ENCODE measurements around the gene SNTA1. TPM values are rescaled to one million over a fixed set of nuclear protein-coding genes. Genes with fewer than 3 reads are reported as not detected.
A peak's percentile ranks its signal among the peaks of the same experiment; 100 is the strongest.

Gene SNTA1
- total and polyA plus RNA-seq, 9 of the 15 experiments (the other 6 are each of a cell fraction or from before 2014, with no cell fraction given): 1.2 to 40.8 (median 20.3) TPM

DNA sequence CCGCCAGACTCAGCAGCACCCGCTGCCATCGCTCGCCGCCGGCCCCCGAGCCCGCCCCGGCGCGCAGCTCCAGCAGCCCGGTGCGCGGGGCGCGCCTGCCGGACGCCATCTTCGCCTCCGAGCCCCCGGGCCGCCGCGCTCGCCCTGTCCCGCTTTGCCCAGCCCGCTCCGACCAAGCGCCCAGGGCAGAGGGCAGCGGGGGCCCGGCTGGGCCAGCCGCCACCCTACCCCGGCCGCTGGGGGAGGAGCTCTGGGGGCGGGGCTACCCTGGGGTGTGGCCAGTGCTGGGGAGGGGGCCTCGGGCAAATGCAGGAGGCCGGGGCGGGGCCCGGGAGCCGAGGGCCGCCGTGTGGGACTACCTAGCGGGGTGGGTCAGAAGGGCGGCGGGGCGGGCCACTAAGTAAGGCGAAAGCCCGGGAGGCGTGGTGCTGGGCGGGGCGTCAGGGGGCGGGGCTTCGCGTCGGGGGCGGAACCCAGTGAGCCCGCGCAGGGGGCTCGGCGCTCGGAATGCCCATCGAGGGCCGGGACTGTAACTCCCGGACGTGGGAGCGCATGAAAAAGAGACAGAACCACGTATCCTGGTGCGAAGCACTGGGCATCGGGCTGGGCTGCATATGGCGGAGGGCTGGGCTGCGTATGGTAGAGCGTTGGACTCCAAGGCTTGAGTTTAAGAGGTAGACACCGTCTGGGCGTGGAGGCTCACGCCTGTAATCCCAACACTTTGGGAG, at the start of gene SNTA1 (continued):
- TF ChIP-seq POLR2G (IDR thresholded peaks at IDR 0.05; ENCODE audit: low read depth, low read length) (peak; percentile 78), KDM4B (IDR thresholded peaks at IDR 0.05; ENCODE audit: borderline replicate concordance in 2 of 2, low read depth in 1 of 2) (no peak), SFPQ (IDR thresholded peaks at IDR 0.05; ENCODE audit: low read depth, low read length) (no peak), BCOR (IDR thresholded peaks at IDR 0.05) (0 out of 2 replicates have a peak, but pooled peaks have one; percentile 10), ZNF253 (CRISPR knock-in tag; conservative IDR thresholded peaks at IDR 0.05) (no peak), SIN3A (IDR thresholded peaks at IDR 0.05; ENCODE audit: borderline replicate concordance in 2 of 2, control insufficient read depth in 1 of 2, low read depth in 2 of 2, low read length in 2 of 2) (0 out of 4 replicates have a peak, but pooled peaks have one; percentile 16 to 53), SMARCE1 (IDR thresholded peaks at IDR 0.05) (no peak), LCOR (CRISPR knock-in tag; IDR thresholded peaks at IDR 0.05) (0 out of 2 replicates have a peak, but pooled peaks have one; percentile 17), TGIF2 (CRISPR knock-in tag; IDR thresholded peaks at IDR 0.05) (no peak), POLR2A (conservative IDR thresholded peaks at IDR 0.05) (peak; percentile 44; the same call in 1 of the 2 replicates), L3MBTL2 (IDR thresholded peaks at IDR 0.05) (peak; percentile 20; the same call in 1 of the 2 replicates), CREB1 (IDR thresholded peaks at IDR 0.05) (no peak), CREB1 (CRISPR knock-in tag; IDR thresholded peaks at IDR 0.05) (peak; percentile 46; the same call in 1 of the 2 replicates), ZBTB7A (IDR thresholded peaks at IDR 0.05; ENCODE audit: borderline replicate concordance, control insufficient read depth, low read depth, low read length) (peak; percentile 71; the same call in 1 of the 2 replicates), ZNF77 (CRISPR knock-in tag; IDR thresholded peaks at IDR 0.05) (no peak), GATAD2B (IDR thresholded peaks at IDR 0.05; ENCODE audit: borderline replicate concordance) (peak; percentile 90; the same call in 1 of the 2 replicates), ZNF217 (CRISPR knock-in tag; IDR thresholded peaks at IDR 0.05) (no peak), MAZ (CRISPR knock-in tag; conservative IDR thresholded peaks at IDR 0.05 in 1 of 2, IDR thresholded peaks at IDR 0.05 in 1 of 2) (peak in 1 of 2 experiments; percentile 69; a peak in 3 of 4 replicates), MYC (IDR thresholded peaks at IDR 0.05; ENCODE audit: low read depth, low read length) (no peak), MYC (CRISPR knock-in tag; IDR thresholded peaks at IDR 0.05; ENCODE audit: borderline replicate concordance, low read depth) (no peak)
- TF ChIP-seq, protein P1, sequence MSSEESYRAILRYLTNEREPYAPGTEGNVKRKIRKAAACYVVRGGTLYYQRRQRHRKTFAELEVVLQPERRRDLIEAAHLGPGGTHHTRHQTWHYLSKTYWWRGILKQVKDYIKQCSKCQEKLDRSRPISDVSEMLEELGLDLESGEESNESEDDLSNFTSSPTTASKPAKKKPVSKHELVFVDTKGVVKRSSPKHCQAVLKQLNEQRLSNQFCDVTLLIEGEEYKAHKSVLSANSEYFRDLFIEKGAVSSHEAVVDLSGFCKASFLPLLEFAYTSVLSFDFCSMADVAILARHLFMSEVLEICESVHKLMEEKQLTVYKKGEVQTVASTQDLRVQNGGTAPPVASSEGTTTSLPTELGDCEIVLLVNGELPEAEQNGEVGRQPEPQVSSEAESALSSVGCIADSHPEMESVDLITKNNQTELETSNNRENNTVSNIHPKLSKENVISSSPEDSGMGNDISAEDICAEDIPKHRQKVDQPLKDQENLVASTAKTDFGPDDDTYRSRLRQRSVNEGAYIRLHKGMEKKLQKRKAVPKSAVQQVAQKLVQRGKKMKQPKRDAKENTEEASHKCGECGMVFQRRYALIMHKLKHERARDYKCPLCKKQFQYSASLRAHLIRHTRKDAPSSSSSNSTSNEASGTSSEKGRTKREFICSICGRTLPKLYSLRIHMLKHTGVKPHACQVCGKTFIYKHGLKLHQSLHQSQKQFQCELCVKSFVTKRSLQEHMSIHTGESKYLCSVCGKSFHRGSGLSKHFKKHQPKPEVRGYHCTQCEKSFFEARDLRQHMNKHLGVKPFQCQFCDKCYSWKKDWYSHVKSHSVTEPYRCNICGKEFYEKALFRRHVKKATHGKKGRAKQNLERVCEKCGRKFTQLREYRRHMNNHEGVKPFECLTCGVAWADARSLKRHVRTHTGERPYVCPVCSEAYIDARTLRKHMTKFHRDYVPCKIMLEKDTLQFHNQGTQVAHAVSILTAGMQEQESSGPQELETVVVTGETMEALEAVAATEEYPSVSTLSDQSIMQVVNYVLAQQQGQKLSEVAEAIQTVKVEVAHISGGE (CRISPR knock-in tag; IDR thresholded peaks at IDR 0.05): peak in 1 of 3 experiments; percentile 67; a peak in 1 of 6 replicates
